ENCODE results near the gene PTPRK.

The PTPRK gene

DNA sequence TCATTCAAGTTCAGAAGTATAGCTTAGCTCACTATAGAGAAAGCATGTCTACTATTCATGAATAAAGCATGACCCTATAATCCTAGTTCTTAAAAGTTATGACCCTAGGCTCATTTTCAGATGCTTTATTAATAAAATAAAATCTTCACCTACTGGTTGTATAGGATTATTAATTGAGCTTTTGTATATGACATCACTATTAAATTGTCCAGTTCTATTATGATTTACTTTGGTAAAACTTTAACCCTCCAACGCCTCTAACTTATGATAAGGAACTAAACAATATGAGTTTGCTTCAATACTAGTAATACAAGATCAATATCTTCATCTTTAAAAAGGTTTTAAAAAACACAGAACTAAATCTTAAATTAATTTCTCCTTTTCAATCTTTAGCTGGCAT lies 356.1 kb downstream of the PTPRK start:
- H3K27me3 ChIP-seq (ENCODE audit: control insufficient read depth, insufficient read depth, low read length) = no peaks in the 10 kb centered on the region
- H3K4me1 ChIP-seq (ENCODE audit: control insufficient read depth, insufficient read depth, low read length) = peaks cover 8% of the 10 kb centered on the region
- H3K9ac ChIP-seq (ENCODE audit: low read depth, low read length) = no peak overlapping the region
- H3K4me3 ChIP-seq (ENCODE audit: low read length) = no peak overlapping the region
- no peak overlapping the region for H3K4me2 ChIP-seq (ENCODE audit: low read length)
- no peaks in the 10 kb centered on the region for H3K9me3 ChIP-seq (replicated peaks; ENCODE audit: low read length)
- no peaks in the 10 kb centered on the region for H3K36me3 ChIP-seq (ENCODE audit: insufficient read depth, low read length)

DNA sequence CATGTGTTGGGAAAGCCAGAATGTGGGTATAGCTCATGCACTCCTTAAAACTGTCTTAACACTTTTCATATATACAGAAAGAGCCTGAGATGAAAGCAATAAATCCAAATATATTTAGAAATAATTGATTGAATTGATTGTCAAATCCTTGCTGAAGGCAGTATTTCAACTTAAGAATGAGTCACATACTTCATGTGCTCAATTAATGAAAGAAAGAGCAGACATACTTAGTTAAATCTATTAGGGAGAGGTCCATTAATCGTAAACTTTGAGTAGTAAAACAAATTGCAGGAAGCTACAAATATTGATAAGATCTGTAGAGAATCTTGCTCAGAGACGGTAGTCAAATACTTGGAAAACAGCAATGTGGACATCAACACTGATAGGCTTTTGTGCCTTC lies 358.0 kb downstream of the PTPRK start:
- H3K9me3 ChIP-seq (replicated peaks; ENCODE audit: low read length) = no peaks in the 10 kb centered on the region
- H3K4me2 ChIP-seq (ENCODE audit: low read length) = no peak overlapping the region
- no peak overlapping the region for H3K9ac ChIP-seq (ENCODE audit: low read depth, low read length)
- no peaks in the 10 kb centered on the region for H3K36me3 ChIP-seq (ENCODE audit: insufficient read depth, low read length)
- H3K4me1 ChIP-seq (ENCODE audit: control insufficient read depth, insufficient read depth, low read length) = peaks cover 13% of the 10 kb centered on the region
- H3K27me3 ChIP-seq (ENCODE audit: control insufficient read depth, insufficient read depth, low read length) = no peaks in the 10 kb centered on the region
- no peak overlapping the region for H3K4me3 ChIP-seq (ENCODE audit: low read length)

DNA sequence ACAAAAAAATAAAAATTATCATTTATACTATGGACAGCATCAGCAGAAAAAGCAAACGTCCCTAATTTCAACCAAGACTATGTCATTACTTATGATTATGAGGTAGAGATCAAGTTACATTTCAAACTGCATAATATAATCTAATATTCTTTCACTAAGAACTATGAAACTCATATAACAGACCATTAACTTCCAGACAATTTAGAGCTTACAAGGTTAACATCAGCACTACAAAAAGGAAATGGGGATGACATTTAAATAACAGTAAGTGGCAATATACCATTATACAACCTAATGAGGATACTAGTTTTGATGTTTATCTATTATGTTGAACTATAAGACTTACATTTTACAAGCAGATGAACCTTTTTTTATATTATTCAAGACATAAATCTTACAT lies 358.6 kb downstream of the PTPRK start:
- no peak overlapping the region for H3K4me2 ChIP-seq (ENCODE audit: low read length)
- H3K4me3 ChIP-seq (ENCODE audit: low read length) = no peak overlapping the region
- H3K4me1 ChIP-seq (ENCODE audit: control insufficient read depth, insufficient read depth, low read length) = peaks cover 7% of the 10 kb centered on the region
- no peaks in the 10 kb centered on the region for H3K27me3 ChIP-seq (ENCODE audit: control insufficient read depth, insufficient read depth, low read length)
- H3K9ac ChIP-seq (ENCODE audit: low read depth, low read length) = no peak overlapping the region
- no peaks in the 10 kb centered on the region for H3K9me3 ChIP-seq (replicated peaks; ENCODE audit: low read length)
- no peaks in the 10 kb centered on the region for H3K36me3 ChIP-seq (ENCODE audit: insufficient read depth, low read length)

GRCh38 chr6:128161263-128161662 lies 359.1 kb downstream of the PTPRK start:
- Histone ChIP-seq H3K9ac (ENCODE audit: low read depth, low read length) (no peak overlapping the region), H3K4me1 (ENCODE audit: control insufficient read depth, insufficient read depth, low read length) (peaks cover 7% of the 10 kb centered on the region), H3K36me3 (ENCODE audit: insufficient read depth, low read length) (no peaks in the 10 kb centered on the region), H3K4me2 (ENCODE audit: low read length) (no peak overlapping the region), H3K27me3 (ENCODE audit: control insufficient read depth, insufficient read depth, low read length) (no peaks in the 10 kb centered on the region), H3K4me3 (ENCODE audit: low read length) (no peak overlapping the region), H3K9me3 (replicated peaks; ENCODE audit: low read length) (no peaks in the 10 kb centered on the region)

DNA sequence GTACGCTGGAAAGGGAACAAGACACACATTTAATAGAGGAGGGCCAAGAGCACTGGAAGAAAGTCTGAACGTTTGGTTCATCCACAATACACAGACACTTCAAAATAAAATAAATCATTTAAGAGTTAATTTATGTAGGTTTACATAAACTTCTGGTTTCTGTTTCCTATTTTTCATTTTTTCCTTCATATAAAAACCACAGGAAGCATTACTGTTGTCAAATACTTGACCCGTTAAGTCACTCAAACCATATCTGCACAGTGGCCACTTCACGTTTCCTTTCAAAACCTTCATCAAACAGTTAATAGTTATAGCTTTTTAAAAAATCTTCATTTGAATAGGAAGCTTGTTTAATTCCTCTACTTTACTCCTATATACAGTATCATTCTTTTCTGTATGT lies 361.9 kb downstream of the PTPRK start:
- H3K36me3 ChIP-seq (ENCODE audit: insufficient read depth, low read length) = no peaks in the 10 kb centered on the region
- H3K4me1 ChIP-seq (ENCODE audit: control insufficient read depth, insufficient read depth, low read length) = peaks cover 7% of the 10 kb centered on the region
- no peaks in the 10 kb centered on the region for H3K9me3 ChIP-seq (replicated peaks; ENCODE audit: low read length)
- H3K4me2 ChIP-seq (ENCODE audit: low read length) = no peak overlapping the region
- H3K27me3 ChIP-seq (ENCODE audit: control insufficient read depth, insufficient read depth, low read length) = no peaks in the 10 kb centered on the region
- no peak overlapping the region for H3K9ac ChIP-seq (ENCODE audit: low read depth, low read length)
- no peak overlapping the region for H3K4me3 ChIP-seq (ENCODE audit: low read length)

DNA sequence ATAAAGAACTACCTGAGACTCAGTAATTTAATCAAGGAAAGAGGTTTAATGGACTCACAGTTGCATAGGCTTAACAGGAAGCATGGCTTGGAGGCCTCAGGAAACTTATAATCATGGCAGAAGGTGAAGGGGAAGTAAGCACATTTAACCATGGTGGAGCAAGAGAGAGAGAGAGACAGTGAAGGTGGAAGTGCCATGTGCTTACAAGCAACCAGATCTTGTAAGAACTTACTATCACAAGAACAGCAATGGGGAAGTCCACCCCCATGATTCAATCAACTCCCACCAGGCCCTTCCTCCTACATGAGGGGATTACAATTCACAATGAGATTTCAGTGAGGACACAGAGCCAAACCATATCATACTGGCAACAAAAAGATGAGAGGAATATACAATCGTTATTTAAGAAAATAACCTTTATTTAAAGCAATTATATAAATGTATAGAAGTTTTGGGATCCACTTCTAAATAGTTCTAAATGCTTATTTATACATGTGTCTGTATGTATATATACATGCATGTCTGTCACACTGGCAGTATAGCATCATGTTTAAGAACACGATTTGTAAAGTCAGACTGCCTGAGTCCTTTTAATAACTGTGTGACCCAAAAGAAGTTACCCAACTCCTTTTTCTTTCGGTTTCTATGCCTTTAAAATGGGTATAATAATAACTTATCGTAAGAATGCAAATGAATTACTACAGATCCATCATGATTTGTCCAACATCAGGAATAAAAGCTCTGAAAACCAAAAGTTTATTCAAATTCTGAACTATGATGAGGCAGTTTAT lies 363.9 kb downstream of the PTPRK start:
- Histone ChIP-seq H3K9me3 (replicated peaks; ENCODE audit: low read length) (no peaks in the 10 kb centered on the region), H3K4me1 (ENCODE audit: control insufficient read depth, insufficient read depth, low read length) (peaks cover 14% of the 10 kb centered on the region), H3K4me2 (ENCODE audit: low read length) (no peak overlapping the region), H3K27me3 (ENCODE audit: control insufficient read depth, insufficient read depth, low read length) (no peaks in the 10 kb centered on the region), H3K9ac (ENCODE audit: low read depth, low read length) (no peak overlapping the region), H3K36me3 (ENCODE audit: insufficient read depth, low read length) (no peaks in the 10 kb centered on the region), H3K4me3 (ENCODE audit: low read length) (no peak overlapping the region)

DNA sequence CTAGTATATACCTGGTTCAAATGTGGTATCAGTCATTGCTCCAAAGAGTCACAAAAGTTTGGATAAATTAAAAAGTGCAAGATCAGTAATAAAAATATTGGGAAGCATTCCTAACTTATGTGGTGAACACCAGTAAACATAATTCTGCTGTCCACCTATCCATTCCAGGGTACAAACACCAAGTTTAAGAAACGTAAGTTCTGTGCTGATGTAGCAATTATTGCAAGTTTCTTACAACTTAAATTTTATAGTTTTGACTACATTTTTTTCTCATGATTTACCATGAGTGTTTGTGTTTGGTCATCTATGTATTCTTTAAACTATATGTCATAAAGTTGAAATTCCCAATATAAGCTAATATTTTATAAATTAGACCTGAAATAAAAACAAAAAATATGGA lies 364.6 kb downstream of the PTPRK start:
- Histone ChIP-seq H3K27me3 (ENCODE audit: control insufficient read depth, insufficient read depth, low read length) (no peaks in the 10 kb centered on the region), H3K4me3 (ENCODE audit: low read length) (no peak overlapping the region), H3K9ac (ENCODE audit: low read depth, low read length) (no peak overlapping the region), H3K9me3 (replicated peaks; ENCODE audit: low read length) (no peaks in the 10 kb centered on the region), H3K36me3 (ENCODE audit: insufficient read depth, low read length) (no peaks in the 10 kb centered on the region), H3K4me1 (ENCODE audit: control insufficient read depth, insufficient read depth, low read length) (peaks cover 19% of the 10 kb centered on the region), H3K4me2 (ENCODE audit: low read length) (no peak overlapping the region)

GRCh38 chr6:128152551-128152950 lies 367.8 kb downstream of the PTPRK start:
- Histone ChIP-seq H3K9me3 (replicated peaks; ENCODE audit: low read length) (no peaks in the 10 kb centered on the region), H3K4me3 (ENCODE audit: low read length) (no peak overlapping the region), H3K27me3 (ENCODE audit: control insufficient read depth, insufficient read depth, low read length) (no peaks in the 10 kb centered on the region), H3K36me3 (ENCODE audit: insufficient read depth, low read length) (no peaks in the 10 kb centered on the region), H3K9ac (ENCODE audit: low read depth, low read length) (no peak overlapping the region), H3K4me1 (ENCODE audit: control insufficient read depth, insufficient read depth, low read length) (peaks cover 25% of the 10 kb centered on the region), H3K4me2 (ENCODE audit: low read length) (no peak overlapping the region)

GRCh38 chr6:128150376-128150775 lies 370.0 kb downstream of the PTPRK start:
- Histone ChIP-seq H3K9ac (ENCODE audit: low read depth, low read length) (no peak overlapping the region), H3K9me3 (replicated peaks; ENCODE audit: low read length) (no peaks in the 10 kb centered on the region), H3K36me3 (ENCODE audit: insufficient read depth, low read length) (no peaks in the 10 kb centered on the region), H3K4me1 (ENCODE audit: control insufficient read depth, insufficient read depth, low read length) (peaks cover 25% of the 10 kb centered on the region), H3K27me3 (ENCODE audit: control insufficient read depth, insufficient read depth, low read length) (no peaks in the 10 kb centered on the region), H3K4me3 (ENCODE audit: low read length) (no peak overlapping the region), H3K4me2 (ENCODE audit: low read length) (peak overlapping the region; percentile 46)

DNA sequence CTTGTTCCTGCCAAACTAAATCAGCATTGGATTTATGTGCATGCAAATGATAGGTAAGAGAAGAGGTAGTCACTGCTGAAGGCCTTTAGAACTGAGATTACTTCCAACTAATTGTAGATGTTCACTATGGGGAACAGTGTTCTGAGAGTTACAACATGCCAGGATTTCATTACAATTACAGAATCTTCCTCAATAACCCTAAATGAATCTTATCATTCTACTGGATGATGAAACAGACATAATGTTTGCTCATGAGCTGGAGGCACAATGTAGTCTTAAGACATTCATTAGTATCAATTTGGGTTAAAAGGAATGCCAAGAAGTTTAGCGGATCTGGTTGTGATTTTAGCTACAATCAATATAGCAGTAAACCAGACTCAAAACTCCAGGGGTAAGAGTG lies 370.6 kb downstream of the PTPRK start:
- Histone ChIP-seq H3K4me1 (ENCODE audit: control insufficient read depth, insufficient read depth, low read length) (peaks cover 25% of the 10 kb centered on the region), H3K36me3 (ENCODE audit: insufficient read depth, low read length) (no peaks in the 10 kb centered on the region), H3K4me2 (ENCODE audit: low read length) (no peak overlapping the region), H3K9ac (ENCODE audit: low read depth, low read length) (no peak overlapping the region), H3K4me3 (ENCODE audit: low read length) (no peak overlapping the region), H3K9me3 (replicated peaks; ENCODE audit: low read length) (no peaks in the 10 kb centered on the region), H3K27me3 (ENCODE audit: control insufficient read depth, insufficient read depth, low read length) (no peaks in the 10 kb centered on the region)

- H3K9ac ChIP-seq (ENCODE audit: low read depth, low read length) = no peak overlapping the region
- H3K4me3 ChIP-seq (ENCODE audit: low read length) = no peak overlapping the region
- H3K4me2 ChIP-seq (ENCODE audit: low read length) = no peak overlapping the region
- H3K27me3 ChIP-seq (ENCODE audit: control insufficient read depth, insufficient read depth, low read length) = no peaks in the 10 kb centered on the region
- H3K9me3 ChIP-seq (replicated peaks; ENCODE audit: low read length) = no peaks in the 10 kb centered on the region
- peaks cover 5% of the 10 kb centered on the region for H3K4me1 ChIP-seq (ENCODE audit: control insufficient read depth, insufficient read depth, low read length)
- H3K36me3 ChIP-seq (ENCODE audit: insufficient read depth, low read length) = no peaks in the 10 kb centered on the region
Measured at GRCh38 chr6:128144320-128144719, 376.1 kb downstream of the PTPRK start.

DNA sequence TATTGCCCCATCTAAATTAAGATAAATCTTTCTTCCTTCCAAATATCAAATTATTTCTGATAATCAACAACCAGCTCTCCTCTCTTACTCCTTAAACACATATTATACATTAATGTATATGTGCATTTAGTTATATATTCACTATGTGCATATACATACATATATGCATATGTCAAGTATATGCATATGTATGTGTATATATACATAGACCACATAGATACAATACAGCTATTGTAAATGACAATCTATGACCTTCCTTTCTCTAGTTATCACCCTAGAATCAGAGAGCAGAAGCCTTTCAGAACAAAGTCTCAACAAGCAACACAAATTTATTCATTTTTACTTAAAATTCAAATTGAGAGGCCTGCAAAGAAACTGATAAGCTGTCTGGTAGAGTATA lies 378.5 kb downstream of the PTPRK start:
- no peak overlapping the region for H3K4me3 ChIP-seq (ENCODE audit: low read length)
- no peak overlapping the region for H3K4me2 ChIP-seq (ENCODE audit: low read length)
- peaks cover 9% of the 10 kb centered on the region for H3K4me1 ChIP-seq (ENCODE audit: control insufficient read depth, insufficient read depth, low read length)
- H3K9me3 ChIP-seq (replicated peaks; ENCODE audit: low read length) = no peaks in the 10 kb centered on the region
- H3K36me3 ChIP-seq (ENCODE audit: insufficient read depth, low read length) = no peaks in the 10 kb centered on the region
- no peaks in the 10 kb centered on the region for H3K27me3 ChIP-seq (ENCODE audit: control insufficient read depth, insufficient read depth, low read length)
- H3K9ac ChIP-seq (ENCODE audit: low read depth, low read length) = no peak overlapping the region
